Amygdala (tissue), 56 donors: ENCODE data around the gene IGFBPL1.

Experiments used
- DNase-seq, 56 donors: peaks; one replicate each; lab custom pipeline; 2025; lab: John Stamatoyannopoulos, UW

The IGFBPL1 gene

DNA sequence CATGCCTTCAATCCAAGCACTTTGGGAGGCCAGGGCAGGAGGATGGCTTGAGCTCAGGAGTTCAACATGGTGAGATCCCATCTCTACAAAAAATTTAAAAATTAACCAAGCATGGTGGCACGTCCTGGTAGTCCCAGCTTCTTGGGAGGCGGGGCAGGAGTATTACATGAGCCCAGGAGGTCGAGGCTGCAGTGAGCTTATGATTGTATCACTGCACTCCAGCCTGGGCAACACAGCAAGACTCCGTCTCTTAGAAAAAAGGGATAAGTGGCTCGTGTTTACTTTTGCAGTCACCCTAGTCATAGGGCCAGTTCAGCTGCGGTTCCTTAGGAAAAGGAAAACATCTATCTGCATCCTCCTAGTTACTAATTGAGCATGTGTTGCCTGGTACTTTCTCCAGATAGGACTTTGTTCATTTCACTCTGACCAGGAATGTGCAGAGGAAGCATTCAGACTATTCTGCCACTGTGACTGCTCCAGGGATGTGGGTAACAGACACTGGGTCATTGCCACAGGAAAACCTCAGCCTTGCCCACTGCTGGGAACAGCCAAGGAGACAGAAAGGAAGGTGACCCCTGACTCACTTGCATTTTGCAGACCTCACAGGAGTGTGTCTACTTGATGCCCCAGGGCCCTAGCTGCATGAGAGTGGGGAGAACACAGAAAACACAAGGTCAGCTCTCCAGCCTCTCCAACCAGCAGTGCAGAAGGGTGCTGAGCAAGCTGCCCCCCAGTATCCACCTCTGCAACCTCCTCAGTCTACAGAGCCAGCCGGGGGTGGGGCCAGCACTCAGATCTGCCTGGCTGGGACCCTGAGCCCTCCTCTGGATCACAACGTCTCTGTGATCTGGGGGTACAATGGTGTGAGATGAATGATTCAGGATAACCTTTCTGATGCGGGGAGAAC, 65.6 kb downstream of the IGFBPL1 start:
- no peak for DNase-seq

- no peak for DNase-seq
These were observed 66.7 kb downstream of the IGFBPL1 start for GRCh38 chr9:38357350-38358114.

- DNase-seq = no peak
These were observed 67.4 kb downstream of the IGFBPL1 start for GRCh38 chr9:38356851-38357250.
